GM21576 (cell line): ENCODE measurements around the gene AZIN2.

ENCODE experiments used
- ATAC-seq: cut with Tn5 transposase; IDR thresholded peaks from one replicate; pipeline ENCODE4 v1.9.1; 2021; ENCODE audit warnings: mild to moderate bottlenecking, moderate library complexity; ENCODE audit not compliant: unreplicated experiment

AZIN2 gene

DNA sequence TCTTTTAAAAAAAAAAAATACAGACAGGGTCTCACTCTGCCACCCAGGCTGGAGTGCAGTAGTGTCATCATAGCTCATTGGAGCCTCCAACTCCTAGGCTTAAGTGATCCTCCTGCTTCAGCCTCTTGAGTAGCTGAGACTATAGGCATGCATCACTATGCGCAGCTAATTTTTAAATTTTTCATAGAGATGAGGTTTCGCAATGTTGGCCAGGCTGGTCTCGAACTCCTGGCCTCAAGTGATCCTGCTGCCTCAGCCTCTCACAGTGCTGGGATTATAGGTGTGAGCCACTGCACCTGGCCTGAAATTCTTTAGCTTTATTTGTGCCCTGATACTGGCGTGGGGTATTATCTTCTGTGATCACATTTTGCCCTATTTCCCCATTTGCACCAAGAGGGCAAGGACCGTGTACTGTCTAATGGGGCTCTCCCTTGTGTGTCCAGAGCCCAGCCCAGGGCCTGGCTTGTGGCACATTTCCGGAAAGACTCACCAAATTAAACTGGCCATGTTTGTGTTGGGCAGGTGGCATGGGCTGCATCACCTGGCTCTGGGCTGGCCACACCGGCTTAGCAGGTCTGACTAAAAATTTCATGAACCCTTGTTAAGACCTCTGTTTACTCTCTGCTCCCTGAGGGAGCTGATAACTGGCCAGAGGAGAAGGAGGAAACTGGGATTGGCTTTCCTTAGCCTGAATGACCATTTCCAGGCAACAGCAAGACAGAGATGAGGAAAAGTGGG, 68.7 kb downstream of the AZIN2 start:
- no peak for ATAC-seq

DNA sequence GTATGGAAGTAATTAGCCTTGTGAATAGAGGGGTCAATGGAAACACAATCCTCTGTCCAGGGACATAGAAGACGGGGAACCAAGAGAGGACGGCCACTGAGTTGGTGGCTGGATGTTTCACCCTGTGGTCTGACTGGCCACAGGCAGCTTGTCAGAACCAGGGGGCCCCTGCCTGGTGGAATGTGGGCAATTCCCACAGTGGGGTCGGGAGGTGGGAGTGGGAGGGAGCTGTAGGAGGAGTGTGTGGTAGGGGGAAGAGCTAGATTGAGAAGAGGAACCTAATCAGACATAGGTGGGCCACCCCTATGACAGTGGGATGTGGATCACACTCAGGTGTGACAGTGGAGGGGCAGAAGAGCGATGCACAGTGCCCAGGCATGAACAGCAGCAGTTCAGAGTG, 69.6 kb downstream of the AZIN2 start:
- no peak for ATAC-seq

DNA sequence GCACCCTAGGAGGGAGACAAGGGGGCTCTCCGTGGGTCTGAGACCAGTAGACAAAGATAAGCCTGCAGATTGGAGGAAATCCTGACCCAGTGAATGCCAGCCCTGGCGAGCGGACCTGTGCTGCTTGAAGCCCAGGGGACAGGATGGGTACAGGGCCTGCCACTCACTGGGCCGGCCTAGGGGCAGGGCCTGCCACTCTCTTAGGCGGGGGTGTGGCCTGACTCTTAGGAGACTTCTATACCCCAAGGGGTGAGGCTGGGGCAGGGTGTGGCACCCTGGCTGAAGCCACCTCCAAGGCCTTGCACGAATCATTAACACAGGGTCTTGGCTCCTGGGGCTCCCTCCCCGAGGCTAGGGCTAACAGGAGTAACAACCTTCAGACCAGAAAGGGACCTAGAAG, 70.2 kb downstream of the AZIN2 start:
- no peak for ATAC-seq

DNA sequence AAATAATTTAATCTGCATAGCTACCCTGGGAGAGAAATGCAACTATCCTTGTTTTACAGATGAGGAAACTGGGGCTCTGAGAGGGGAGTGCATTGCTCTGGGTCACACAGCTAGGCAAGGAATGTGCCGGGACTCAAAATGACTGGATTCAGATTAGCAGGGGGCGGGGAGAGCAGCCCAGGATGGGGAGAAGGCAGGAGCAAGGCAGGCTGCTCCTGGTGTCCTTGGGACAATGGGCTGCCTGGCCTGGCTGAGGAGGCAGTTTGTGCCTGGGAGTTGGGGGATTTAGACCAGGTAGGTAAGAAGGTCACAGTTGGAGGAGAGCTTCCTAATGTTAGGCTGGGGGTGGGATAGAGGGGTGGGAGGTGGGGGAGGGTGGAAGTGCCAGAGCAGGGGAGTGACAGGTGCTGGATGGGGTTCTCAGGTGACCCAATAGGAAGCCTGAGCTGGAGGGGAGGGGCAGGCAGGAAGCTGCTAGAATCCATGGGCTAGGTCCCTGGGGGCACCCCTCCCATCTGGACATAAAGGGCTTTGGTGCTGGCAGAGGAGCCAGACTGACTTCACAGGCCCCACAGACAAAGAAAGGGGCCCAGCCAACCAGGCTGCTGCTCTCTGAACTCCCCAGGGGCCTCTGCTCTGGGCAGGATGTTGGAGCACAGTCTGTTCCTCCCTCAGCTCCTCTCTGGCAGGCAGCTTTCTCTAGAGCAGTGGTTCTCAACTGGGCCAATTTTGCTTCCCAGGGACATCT, 71.9 kb downstream of the AZIN2 start:
- no peak for ATAC-seq

DNA sequence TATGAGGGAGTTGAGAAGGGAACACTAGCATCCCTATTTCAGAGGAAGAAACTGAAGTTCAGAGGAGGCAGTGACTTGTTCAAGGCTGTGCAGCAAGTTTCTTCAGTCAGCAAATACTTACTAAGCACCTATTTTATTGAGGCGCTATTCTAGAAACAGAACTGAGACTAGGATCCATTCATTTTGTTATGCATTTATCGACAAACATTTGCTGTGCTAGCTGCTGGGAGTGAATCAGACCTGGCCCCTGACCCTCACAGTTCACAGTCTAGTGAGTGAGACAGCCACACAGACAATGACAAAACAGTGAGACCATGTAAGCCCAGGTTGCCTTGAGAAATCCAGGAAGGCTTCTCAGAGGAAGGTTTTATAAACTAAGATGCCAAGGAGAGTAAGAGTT, 72.7 kb downstream of the AZIN2 start:
- ATAC-seq, result no peak

DNA sequence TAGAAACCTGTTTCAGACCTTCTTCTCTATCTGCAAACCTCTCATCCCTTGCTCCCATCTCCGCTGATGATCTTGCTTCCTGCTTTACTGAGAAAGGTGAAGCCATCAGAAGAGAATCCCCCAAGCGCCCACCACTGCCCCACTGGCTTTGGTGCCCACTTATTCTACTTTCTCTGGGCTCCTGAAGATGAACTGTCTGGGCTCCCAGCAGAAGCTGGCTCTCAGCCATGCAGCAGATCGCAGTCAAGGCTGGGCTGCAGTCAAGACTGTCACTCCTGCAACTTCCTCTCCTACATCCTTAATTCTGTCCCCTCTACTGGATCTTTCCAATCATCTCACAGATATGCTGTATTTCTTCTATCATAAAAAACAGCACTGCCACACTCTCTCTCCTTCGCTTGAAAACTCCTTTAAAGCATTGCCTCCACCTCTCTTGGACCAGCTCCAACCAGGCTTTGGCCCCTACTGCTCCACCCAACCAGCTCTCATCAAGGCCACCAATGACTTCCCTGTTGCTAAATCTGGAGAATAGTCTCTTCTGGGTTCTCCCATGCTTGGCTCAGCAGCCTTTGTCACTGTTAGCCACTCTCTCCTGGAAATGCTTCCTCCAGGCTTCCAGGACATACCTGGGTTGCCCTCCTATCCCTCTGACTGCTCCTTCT, 75.1 kb downstream of the AZIN2 start:
- ATAC-seq, result no peak

DNA sequence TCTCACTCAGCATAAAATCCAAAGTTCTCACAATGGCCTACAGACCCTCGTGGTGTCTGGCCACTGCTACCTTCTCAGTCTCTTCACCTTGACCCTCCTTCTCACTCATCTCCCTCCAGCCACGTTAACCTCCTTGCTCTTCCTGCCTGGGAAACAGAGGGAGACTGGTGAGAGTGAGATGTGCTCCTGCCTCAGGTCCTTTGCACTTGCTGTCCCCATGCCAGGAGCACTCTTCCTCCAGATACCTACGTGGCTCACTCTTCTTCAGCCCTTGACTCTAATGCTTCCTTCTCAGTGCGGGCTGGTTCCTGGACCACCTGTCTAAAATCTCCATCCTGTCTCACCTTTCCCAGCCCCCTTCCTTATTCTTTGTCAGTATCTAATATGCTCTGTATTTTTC, 76.2 kb downstream of the AZIN2 start:
- no peak for ATAC-seq

DNA sequence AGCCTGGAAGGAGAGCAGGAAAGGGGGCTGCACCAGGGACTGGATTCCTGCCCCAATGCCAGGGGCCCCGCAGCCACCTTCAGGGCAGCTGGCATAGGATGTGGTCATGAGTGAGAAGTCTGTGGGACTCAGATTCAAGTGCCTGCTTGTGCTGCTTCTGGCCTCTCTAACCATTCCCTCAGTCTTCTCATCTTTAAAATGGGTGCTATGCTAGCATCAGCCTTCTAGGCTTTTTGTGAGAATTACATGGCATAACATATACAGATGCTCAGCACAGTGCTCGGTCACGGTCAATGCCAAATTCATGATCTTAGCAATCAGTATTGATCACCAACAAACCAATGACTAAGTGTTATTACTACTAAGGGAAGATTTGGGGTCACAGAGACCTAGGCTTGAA, 77.4 kb downstream of the AZIN2 start:
- no peak for ATAC-seq

DNA sequence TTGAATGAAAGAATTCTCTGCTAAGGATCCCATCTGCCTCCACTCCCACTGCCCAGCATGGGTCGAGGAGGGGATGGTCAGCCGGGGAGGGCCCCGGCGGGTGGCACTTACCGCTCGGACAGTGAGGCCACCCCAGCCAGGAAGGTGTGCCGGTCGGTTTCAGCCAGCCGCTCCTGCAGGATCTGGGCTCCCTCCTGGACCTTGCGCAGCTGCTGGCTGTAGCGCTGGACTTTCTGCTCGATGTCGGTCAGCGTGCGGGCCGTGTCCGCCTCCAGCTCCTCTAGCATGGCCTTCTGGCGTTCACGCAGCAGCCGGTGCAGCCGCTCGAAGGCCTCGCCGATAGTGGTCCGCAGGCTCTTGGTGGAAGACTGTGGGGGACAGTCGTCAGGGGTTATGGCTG, 78.6 kb downstream of the AZIN2 start:
- no peak for ATAC-seq

DNA sequence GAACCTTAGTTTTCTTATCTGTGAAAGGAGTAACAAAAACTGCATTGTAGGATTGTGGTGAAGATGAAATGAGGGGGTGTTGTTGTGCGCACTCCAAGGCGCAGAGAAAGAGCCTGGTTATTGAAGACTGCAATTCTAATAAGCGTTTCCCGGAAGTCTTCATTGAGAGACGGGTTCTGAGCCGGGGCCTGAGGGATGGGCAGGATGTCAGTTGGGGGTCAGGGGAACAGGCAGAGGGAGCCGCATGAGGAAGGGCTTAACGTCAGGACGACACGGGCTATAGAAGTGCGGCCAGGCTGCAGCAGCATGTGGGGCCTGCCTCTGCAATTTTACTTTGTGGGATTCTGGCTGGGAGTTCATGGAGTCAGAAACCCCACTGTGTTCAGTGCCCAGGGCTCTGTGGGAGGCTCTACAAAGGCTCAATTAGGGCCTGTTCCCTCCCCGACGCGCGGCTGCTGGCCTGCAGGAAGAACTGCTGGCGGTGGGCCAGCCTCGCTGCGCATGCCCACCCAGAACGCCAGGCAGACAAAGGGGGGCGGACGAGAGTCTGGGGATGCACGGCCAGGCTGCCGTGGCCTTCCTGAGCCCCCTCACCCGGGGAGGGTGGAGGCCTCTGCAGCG, 80.2 kb downstream of the AZIN2 start:
- no peak for ATAC-seq

DNA sequence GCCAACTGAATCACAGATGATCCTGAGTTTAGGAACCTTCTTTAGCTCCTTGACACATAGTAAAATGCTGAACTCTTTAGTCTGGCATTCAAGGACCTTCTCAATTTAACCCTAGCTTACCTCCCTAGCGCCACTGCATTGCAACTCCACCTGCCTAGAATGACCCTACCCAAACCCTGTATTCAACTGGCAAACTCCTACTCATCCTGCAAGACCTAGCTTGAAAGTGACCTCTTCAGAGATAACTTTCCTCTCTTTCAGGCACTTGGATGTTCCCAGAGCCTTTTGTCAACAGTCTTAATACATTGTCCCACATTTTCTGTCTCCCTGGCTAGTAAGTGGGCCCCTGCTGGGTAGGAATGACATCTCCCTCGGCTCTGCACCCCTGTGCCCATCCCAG, 81.2 kb downstream of the AZIN2 start:
- ATAC-seq, result no peak

DNA sequence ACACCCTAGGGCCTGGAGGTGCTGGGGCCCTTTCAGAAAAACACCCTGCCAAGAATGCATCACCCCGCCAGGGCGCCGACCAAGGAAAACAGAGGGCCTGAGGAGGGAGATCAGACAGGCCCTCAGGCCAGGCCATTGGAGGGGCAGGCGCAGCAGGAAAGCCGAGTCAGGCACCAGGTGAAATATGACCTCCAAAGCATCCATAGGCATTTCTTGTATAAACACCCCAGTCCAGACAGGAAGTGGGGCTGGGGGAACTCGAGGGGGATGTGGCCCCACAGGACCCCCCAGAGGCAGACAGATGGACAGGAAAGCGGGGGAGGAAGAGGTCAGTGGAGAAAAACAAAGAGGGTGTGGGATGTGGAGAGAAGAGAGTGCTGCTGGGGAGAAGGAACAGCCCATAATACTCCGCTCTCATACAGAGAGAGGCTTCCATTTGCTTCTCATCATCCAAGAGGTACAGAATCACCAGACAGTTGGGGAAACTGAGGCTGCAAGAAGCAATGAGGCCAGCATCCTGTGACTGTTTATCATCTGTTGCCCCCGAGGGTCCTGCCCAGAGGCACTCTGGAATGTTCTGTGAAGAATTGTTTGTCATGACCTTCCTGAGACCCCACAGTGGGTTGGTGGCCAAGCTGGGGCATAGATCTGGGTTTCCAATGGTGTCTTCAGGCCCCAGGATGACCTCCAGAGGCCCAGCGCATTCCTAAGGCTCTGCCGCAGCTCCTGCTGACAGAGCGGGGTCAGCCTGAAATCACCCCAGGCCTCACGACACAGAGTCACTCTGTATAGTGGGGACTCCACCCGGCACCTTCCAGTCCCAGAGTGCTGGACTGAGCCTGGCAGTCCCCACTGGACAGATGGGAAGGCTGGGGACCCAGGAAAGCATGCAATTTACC, 82.9 kb downstream of the AZIN2 start:
- no peak for ATAC-seq

DNA sequence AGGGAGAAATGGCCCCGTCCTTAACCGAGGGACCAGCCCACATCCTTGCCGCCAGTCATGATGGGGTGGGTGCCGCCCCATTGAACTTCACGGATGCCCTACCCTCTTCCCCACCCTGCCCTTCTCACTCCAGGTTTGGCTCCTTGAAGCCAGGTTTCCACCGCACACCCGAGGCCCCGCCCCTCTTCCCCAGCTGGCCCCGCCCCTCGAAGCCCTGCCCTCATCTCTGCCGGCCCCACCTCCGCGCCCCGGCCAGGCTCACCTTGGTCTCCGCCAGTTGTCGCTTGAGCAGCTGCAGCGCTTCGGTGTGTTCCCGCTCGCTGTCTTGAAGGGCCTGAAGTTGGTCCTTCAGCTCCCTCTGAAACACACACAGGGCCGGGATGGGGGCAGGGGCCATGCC, 84.3 kb downstream of the AZIN2 start:
- ATAC-seq, result no peak

DNA sequence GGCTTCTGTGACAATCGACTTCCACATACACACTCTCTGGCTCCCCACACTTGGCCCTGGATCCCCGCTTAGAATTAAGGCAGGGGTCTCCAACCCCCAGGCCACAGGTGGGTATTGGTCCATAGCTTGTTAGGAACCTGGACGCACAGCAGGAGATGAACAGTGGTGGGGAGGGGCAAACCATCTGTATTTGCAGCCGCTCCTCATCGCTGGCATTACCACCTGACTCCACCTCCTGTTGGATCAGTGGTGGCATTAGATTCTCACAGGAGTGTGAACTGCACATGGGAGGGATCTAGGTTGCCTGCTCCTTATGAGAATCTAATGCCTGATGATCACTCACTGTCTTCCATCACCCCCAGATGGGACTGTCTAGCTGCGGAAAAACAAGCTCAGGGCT, 84.9 kb downstream of the AZIN2 start:
- no peak for ATAC-seq

DNA sequence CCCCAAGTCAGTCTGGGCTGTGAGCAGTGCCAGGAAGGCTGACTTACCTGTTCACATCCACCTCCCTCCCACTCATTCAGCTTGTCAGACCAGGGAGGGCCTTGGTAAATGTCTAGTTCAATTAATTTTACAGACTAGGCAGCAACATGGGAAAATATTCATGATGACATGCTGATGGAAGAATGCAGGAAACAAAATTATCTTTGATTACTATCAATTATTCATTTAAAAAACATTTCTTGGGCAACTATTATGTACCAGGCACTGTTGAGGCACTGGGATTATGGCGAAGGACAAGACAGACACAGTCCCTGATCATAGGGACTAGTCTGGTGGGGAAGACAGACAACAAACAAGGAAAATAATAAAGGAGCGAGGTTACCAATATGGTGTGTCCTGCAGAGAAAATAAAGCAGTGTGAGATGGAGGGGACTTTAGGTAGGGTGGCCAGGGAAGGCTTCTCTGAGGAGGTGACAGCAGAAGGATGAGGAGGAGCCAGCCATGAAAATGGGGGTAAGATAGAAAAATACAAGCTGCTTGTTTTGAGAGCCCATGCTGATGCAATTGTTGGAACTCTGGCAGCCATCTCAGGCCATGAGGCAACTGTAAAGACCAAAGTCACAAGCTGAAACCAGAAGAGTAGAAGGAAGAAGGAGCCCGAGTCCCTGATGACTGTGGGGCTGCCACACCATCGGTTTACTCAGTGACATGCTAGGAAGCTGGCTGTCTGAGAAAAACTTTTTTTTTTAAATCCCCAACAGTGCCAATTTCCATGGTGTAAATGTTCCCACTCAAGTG, 86.9 kb downstream of the AZIN2 start:
- ATAC-seq, result no peak

DNA sequence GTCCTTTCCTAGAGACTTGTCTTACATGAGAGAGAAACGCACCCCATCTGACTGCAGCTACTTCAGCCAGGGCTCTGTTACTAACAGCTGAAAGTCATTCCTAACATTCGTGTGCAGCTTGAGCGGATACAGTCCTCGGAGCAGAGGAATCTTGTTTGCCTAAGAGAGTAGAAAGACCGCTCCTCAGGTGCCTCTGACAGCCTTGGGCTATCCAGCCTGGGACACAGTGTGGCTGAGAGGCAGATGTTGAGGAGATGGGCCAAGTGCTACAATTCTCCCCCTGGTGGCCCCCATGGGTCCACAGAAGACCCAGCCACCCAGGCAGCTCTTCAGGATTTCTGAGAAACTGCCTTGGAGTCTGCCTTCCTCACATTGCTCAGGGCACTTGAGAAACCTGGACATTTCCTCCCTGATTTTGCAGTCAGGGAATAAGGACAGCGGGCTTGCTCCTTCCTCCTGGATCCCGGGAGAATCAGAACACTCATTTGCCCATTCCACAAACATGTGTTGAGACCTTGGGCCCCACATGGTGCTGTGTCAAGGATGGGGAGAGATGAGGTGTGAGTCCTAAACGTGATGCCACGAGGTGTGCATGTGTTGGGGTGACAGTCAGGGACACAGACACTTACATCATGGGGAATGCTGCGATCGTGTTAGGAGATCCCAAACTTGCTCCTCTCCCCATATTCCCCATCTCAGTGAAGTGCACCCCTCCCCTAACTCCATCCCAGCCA, 87.8 kb downstream of the AZIN2 start:
- ATAC-seq, result no peak

DNA sequence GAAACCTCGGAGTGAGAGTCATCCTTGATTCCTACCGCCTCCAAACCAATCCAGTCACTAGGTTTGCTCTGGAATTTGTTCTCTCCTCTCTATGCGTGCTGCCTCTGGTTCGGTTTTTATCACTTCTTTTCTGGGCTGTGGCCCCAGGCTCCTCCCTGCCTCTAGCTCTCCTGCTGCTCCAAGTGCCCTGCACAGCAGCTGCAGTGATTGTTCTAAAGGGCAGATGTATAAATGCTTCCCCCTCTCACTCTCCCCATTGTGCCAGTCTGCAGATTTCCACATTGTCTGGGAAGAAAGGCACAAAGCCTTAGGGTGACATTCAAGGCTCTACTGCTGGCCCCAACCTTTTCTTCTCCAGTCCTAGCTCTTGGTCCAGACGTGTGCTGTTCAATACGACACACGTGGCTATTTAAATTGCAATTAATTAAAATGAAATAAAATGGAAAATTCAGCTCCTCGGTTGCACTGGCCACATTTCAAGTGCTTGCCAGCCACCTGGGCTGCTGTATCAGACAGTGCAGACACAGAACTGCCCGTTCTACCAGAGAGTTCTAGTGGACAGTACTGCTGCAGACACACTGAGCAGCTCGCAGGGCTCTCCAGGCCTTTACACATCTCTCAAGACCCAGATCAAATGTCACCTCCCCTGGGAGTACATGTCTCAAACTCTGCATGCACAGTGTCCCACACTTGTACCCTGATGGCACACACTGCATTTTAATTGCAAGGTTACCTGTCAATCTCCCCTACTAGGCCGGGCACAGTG, 88.5 kb downstream of the AZIN2 start:
- no peak for ATAC-seq
